ENCODE measurements around the gene HINT2.

The HINT2 gene

GRCh38 chr9:35790025-35790384 lies 24.8 kb downstream of the HINT2 start:
- Histone ChIP-seq H3K27ac (ENCODE audit: low read depth, low read length) (no peak overlapping the region), H3K36me3 (ENCODE audit: control insufficient read depth, low read length) (no peaks in the 10 kb centered on the region), H3K4me2 (ENCODE audit: low read length) (no peak overlapping the region)

GRCh38 chr9:35789541-35789940 lies 25.3 kb downstream of the HINT2 start:
- Histone ChIP-seq H3K4me3 (ENCODE audit: low read length) (no peak overlapping the region), H3K9me2 (replicated peaks; ENCODE audit: control insufficient read depth, low read length) (no peaks in the 10 kb centered on the region), H3K79me2 (ENCODE audit: control insufficient read depth, low read length) (no peaks in the 10 kb centered on the region), H3K4me1 (ENCODE audit: control insufficient read depth, low read length) (no peaks in the 10 kb centered on the region), H3K27ac (ENCODE audit: low read depth, low read length) (no peak overlapping the region), H3K9me3 (ENCODE audit: control insufficient read depth, insufficient read depth, low read length) (no peaks in the 10 kb centered on the region), H3F3A (ENCODE audit: control insufficient read depth, insufficient read depth) (no peaks in the 10 kb centered on the region), H4K20me1 (ENCODE audit: control insufficient read depth, insufficient read depth, low read depth, low read length) (no peaks in the 10 kb centered on the region), H3K36me3 (ENCODE audit: control insufficient read depth, low read length) (no peaks in the 10 kb centered on the region), H3K4me2 (ENCODE audit: low read length) (no peak overlapping the region), H3K27me3 (ENCODE audit: control insufficient read depth, low read length) (no peaks in the 10 kb centered on the region)
- TF ChIP-seq CTCF (IDR thresholded peaks at IDR 0.05; ENCODE audit: low read depth, low read length, poor library complexity, severe bottlenecking) (no peak), EZH2phosphoT487 (IDR thresholded peaks at IDR 0.05; ENCODE audit: borderline replicate concordance, low read length) (no peak)

More at GRCh38 chr9:35790025-35790384, 24.8 kb downstream of the HINT2 start:
- H3K27me3 ChIP-seq (ENCODE audit: control insufficient read depth, low read length) = no peaks in the 10 kb centered on the region
- TF ChIP-seq CTCF (IDR thresholded peaks at IDR 0.05; ENCODE audit: low read depth, low read length, poor library complexity, severe bottlenecking) (no peak), EZH2phosphoT487 (IDR thresholded peaks at IDR 0.05; ENCODE audit: borderline replicate concordance, low read length) (no peak)
- H3K4me3 ChIP-seq (ENCODE audit: low read length) = no peak overlapping the region
- no peaks in the 10 kb centered on the region for H3F3A ChIP-seq (ENCODE audit: control insufficient read depth, insufficient read depth)
- no peaks in the 10 kb centered on the region for H3K9me2 ChIP-seq (replicated peaks; ENCODE audit: control insufficient read depth, low read length)
- H3K9me3 ChIP-seq (ENCODE audit: control insufficient read depth, insufficient read depth, low read length) = no peaks in the 10 kb centered on the region
- no peaks in the 10 kb centered on the region for H3K79me2 ChIP-seq (ENCODE audit: control insufficient read depth, low read length)
- no peaks in the 10 kb centered on the region for H4K20me1 ChIP-seq (ENCODE audit: control insufficient read depth, insufficient read depth, low read depth, low read length)
- no peaks in the 10 kb centered on the region for H3K4me1 ChIP-seq (ENCODE audit: control insufficient read depth, low read length)

- Histone ChIP-seq H3K27me3 (ENCODE audit: control insufficient read depth, low read length) (no peaks in the 10 kb centered on the region), H3K36me3 (ENCODE audit: control insufficient read depth, low read length) (no peaks in the 10 kb centered on the region), H3K79me2 (ENCODE audit: control insufficient read depth, low read length) (no peaks in the 10 kb centered on the region), H3K9me2 (replicated peaks; ENCODE audit: control insufficient read depth, low read length) (no peaks in the 10 kb centered on the region), H4K20me1 (ENCODE audit: control insufficient read depth, insufficient read depth, low read depth, low read length) (no peaks in the 10 kb centered on the region), H3K9me3 (ENCODE audit: control insufficient read depth, insufficient read depth, low read length) (no peaks in the 10 kb centered on the region), H3K27ac (ENCODE audit: low read depth, low read length) (no peak overlapping the region), H3K4me3 (ENCODE audit: low read length) (no peak overlapping the region), H3K4me2 (ENCODE audit: low read length) (no peak overlapping the region), H3F3A (ENCODE audit: control insufficient read depth, insufficient read depth) (no peaks in the 10 kb centered on the region), H3K4me1 (ENCODE audit: control insufficient read depth, low read length) (no peaks in the 10 kb centered on the region)
- TF ChIP-seq CTCF (IDR thresholded peaks at IDR 0.05; ENCODE audit: low read depth, low read length, poor library complexity, severe bottlenecking) = no peak
- no peak for TF ChIP-seq EZH2phosphoT487 (IDR thresholded peaks at IDR 0.05; ENCODE audit: borderline replicate concordance, low read length)
These were observed 31.4 kb downstream of the HINT2 start for GRCh38 chr9:35783418-35783817.

GRCh38 chr9:35781066-35781465 lies 33.8 kb downstream of the HINT2 start:
- H3F3A ChIP-seq (ENCODE audit: control insufficient read depth, insufficient read depth) = no peaks in the 10 kb centered on the region
- no peaks in the 10 kb centered on the region for H3K9me2 ChIP-seq (replicated peaks; ENCODE audit: control insufficient read depth, low read length)
- H3K27ac ChIP-seq (ENCODE audit: low read depth, low read length) = no peak overlapping the region
- H3K4me2 ChIP-seq (ENCODE audit: low read length) = no peak overlapping the region
- H3K27me3 ChIP-seq (ENCODE audit: control insufficient read depth, low read length) = no peaks in the 10 kb centered on the region
- no peaks in the 10 kb centered on the region for H3K36me3 ChIP-seq (ENCODE audit: control insufficient read depth, low read length)
- no peaks in the 10 kb centered on the region for H3K9me3 ChIP-seq (ENCODE audit: control insufficient read depth, insufficient read depth, low read length)
- H3K4me3 ChIP-seq (ENCODE audit: low read length) = no peak overlapping the region
- no peak for TF ChIP-seq CTCF (IDR thresholded peaks at IDR 0.05; ENCODE audit: low read depth, low read length, poor library complexity, severe bottlenecking)
- TF ChIP-seq EZH2phosphoT487 (IDR thresholded peaks at IDR 0.05; ENCODE audit: borderline replicate concordance, low read length) = no peak
- H3K4me1 ChIP-seq (ENCODE audit: control insufficient read depth, low read length) = peaks cover 4% of the 10 kb centered on the region
- no peaks in the 10 kb centered on the region for H3K79me2 ChIP-seq (ENCODE audit: control insufficient read depth, low read length)
- H4K20me1 ChIP-seq (ENCODE audit: control insufficient read depth, insufficient read depth, low read depth, low read length) = no peaks in the 10 kb centered on the region
